Right lobe of liver (tissue), 4 donors: ENCODE results near the gene ADIPOR2.

ENCODE experiments used
- CTCF ChIP-seq, 4 donors: fragments of 200-600 bp in 3 of 4; fragments of 450-650 bp in 1 of 4; IDR thresholded peaks; one replicate each; pipeline versions ENCODE4 v1.5.1 to v1.8.0; 2016 to 2022; ENCODE audit warnings: antibody characterized with exemption in 4 of 4, mild to moderate bottlenecking in 2 of 4
- POLR2A ChIP-seq: fragments of 450-650 bp; IDR thresholded peaks from one replicate; pipeline ENCODE4 v1.6.1; 2017; ENCODE audit warnings: antibody characterized with exemption, mild to moderate bottlenecking
- donor health status: DM: no; HTN: no; CAD: no.
- donor health status: DM: no; HTN: no; CAD: no.
- donor health status: DM: no; HTN: yes; CAD: no.

GRCh38 chr12:1647285-1647669 is 43.6 kb upstream of the ADIPOR2 start:
- TF ChIP-seq CTCF (IDR thresholded peaks at IDR 0.05) (no peak), POLR2A (no peak)
